GM19023 (cell line): ENCODE measurements around the gene COL12A1.
"Not testable (repeated sequence)": the region's sequence is repeated elsewhere in the genome, so short reads cannot be mapped to it uniquely, and the experiment has no call there.

Experiments used
- ATAC-seq: cut with Tn5 transposase; IDR thresholded peaks from one replicate; pipeline ENCODE4 v1.9.1; 2021; ENCODE audit warnings: mild to moderate bottlenecking, moderate library complexity; ENCODE audit not compliant: unreplicated experiment

COL12A1 gene

GRCh38 chr6:75213112-75213511 is 7.3 kb upstream of the COL12A1 start:
- no peak for ATAC-seq

GRCh38 chr6:75211920-75212590 is 6.2 kb upstream of the COL12A1 start:
- ATAC-seq = no peak

- ATAC-seq = no peak
These were observed 5.3 kb upstream of the COL12A1 start for GRCh38 chr6:75210885-75211739.

GRCh38 chr6:75209184-75209723 is 3.4 kb upstream of the COL12A1 start:
- ATAC-seq = no peak

GRCh38 chr6:75208298-75209183 is 2.7 kb upstream of the COL12A1 start:
- ATAC-seq = peak; percentile 67

GRCh38 chr6:75206576-75207342 is 906 bp upstream of the COL12A1 start:
- ATAC-seq = no peak

- ATAC-seq = no peak
These were observed 686 bp downstream of the COL12A1 start for GRCh38 chr6:75204959-75205775.

- no peak for ATAC-seq
These were observed 1.5 kb downstream of the COL12A1 start for GRCh38 chr6:75204217-75204958.

- no peak for ATAC-seq
These were observed 2.1 kb downstream of the COL12A1 start for GRCh38 chr6:75203721-75204120.

GRCh38 chr6:75202676-75203131 is 3.1 kb downstream of the COL12A1 start:
- no peak for ATAC-seq

- ATAC-seq = no peak
These were observed 3.8 kb downstream of the COL12A1 start for GRCh38 chr6:75201901-75202672.

GRCh38 chr6:75201021-75201420 is 4.8 kb downstream of the COL12A1 start:
- ATAC-seq = no peak

- no peak for ATAC-seq
These were observed 6.0 kb downstream of the COL12A1 start for GRCh38 chr6:75199889-75200288.

- ATAC-seq = no peak
These were observed 9.7 kb downstream of the COL12A1 start for GRCh38 chr6:75196081-75196687.

- no peak for ATAC-seq
These were observed 17.5 kb downstream of the COL12A1 start for GRCh38 chr6:75188221-75188925.

- not testable (repeated sequence) for ATAC-seq
These were observed 19.3 kb downstream of the COL12A1 start for GRCh38 chr6:75186581-75186980.

GRCh38 chr6:75183099-75183541 is 22.7 kb downstream of the COL12A1 start:
- ATAC-seq = no peak
